Choroid plexus epithelial cell (primary cell): ENCODE data around the gene SCFD2.

Experiments used
- DNase-seq: peaks from one replicate; pipeline ENCODE4 v3.0.0-alpha.2; 2010; ENCODE audit warnings: low read depth
- H3K4me3 ChIP-seq: 2 replicates; pipeline ENCODE4 v1.5.1; 2011; ENCODE audit warnings: low read depth, mild to moderate bottlenecking, control low read depth, low read length, moderate library complexity
- CTCF ChIP-seq: conservative IDR thresholded peaks from 2 replicates; pipeline ENCODE4 v1.5.1; 2011; ENCODE audit warnings: low read depth, mild to moderate bottlenecking, control low read depth, inconsistent platforms, low read length, moderate library complexity

Gene SCFD2

GRCh38 chr4:52869196-52869595 lies 496.7 kb downstream of the SCFD2 start:
- no peak overlapping the region for H3K4me3 ChIP-seq
- DNase-seq = peak; percentile 28
- TF ChIP-seq CTCF = no peak

- peak; percentile 22 for DNase-seq
- peak; percentile 17 for TF ChIP-seq CTCF
- H3K4me3 ChIP-seq = no peak overlapping the region
These were observed 497.7 kb downstream of the SCFD2 start for GRCh38 chr4:52868133-52868532.

GRCh38 chr4:52867163-52867562 lies 498.7 kb downstream of the SCFD2 start:
- DNase-seq = no peak
- TF ChIP-seq CTCF = no peak
- H3K4me3 ChIP-seq = no peak overlapping the region

GRCh38 chr4:52866734-52867133 lies 499.1 kb downstream of the SCFD2 start:
- TF ChIP-seq CTCF = no peak
- H3K4me3 ChIP-seq = no peak overlapping the region
- DNase-seq = no peak

GRCh38 chr4:52865300-52865699 lies 500.6 kb downstream of the SCFD2 start:
- no peak for DNase-seq
- no peak overlapping the region for H3K4me3 ChIP-seq
- TF ChIP-seq CTCF = no peak

GRCh38 chr4:52864793-52865192 lies 501.1 kb downstream of the SCFD2 start:
- no peak for TF ChIP-seq CTCF
- peak; percentile 53 for DNase-seq
- no peak overlapping the region for H3K4me3 ChIP-seq

- no peak for TF ChIP-seq CTCF
- no peak for DNase-seq
- H3K4me3 ChIP-seq = peak overlapping the region; percentile 75
These were observed 502.5 kb downstream of the SCFD2 start for GRCh38 chr4:52863324-52863723.
